Neural progenitor cell (in vitro differentiated cells): ENCODE data around the gene MGST2. TPM values are rescaled to one million over a fixed set of nuclear protein-coding genes. Genes with fewer than 3 reads are reported as not detected.

Experiments
- DNase-seq: peaks from one replicate; pipeline ENCODE4 v3.0.0-alpha.2; 2016; ENCODE audit warnings: low spot score
- H2AFZ ChIP-seq: fragments of 200-600 bp; sonication (generic); replicated peaks from 2 replicates; pipeline ENCODE4 v1.6.1; 2016; ENCODE audit warnings: antibody characterized with exemption
- H3F3A ChIP-seq: fragments of 200-600 bp; sonication (generic); 2 replicates; pipeline ENCODE4 v1.6.1; 2016; ENCODE audit warnings: antibody characterized with exemption, low read depth
- H3K27ac ChIP-seq: fragments of 200-600 bp; sonication (generic); 2 replicates; pipeline ENCODE4 v1.5.1; 2016; ENCODE audit warnings: mild to moderate bottlenecking
- H3K27me3 ChIP-seq: fragments of 200-600 bp; sonication (generic); 2 replicates; pipeline ENCODE4 v1.6.1; 2016; ENCODE audit warnings: mild to moderate bottlenecking, moderate library complexity
- H3K36me3 ChIP-seq: fragments of 200-600 bp; sonication (generic); 2 replicates; pipeline ENCODE4 v1.5.1; 2016
- H3K4me1 ChIP-seq: fragments of 200-600 bp; sonication (generic); 2 replicates; pipeline ENCODE4 v1.6.1; 2016; ENCODE audit warnings: mixed run types
- H3K4me2 ChIP-seq: fragments of 200-600 bp; sonication (generic); 2 replicates; pipeline ENCODE4 v1.6.1; 2016
- H3K4me3 ChIP-seq: fragments of 200-600 bp; sonication (generic); 2 replicates; pipeline ENCODE4 v1.5.1; 2016
- H3K79me2 ChIP-seq: fragments of 200-600 bp; sonication (generic); 2 replicates; pipeline ENCODE4 v1.6.1; 2016; ENCODE audit warnings: low read depth
- H3K9ac ChIP-seq: fragments of 200-600 bp; sonication (generic); 2 replicates; pipeline ENCODE4 v1.6.1; 2016
- H3K9me3 ChIP-seq: fragments of 200-600 bp; sonication (generic); 2 replicates; pipeline ENCODE4 v1.5.1; 2016; ENCODE audit warnings: low read depth
- H4K20me1 ChIP-seq: fragments of 200-600 bp; sonication (generic); 2 replicates; pipeline ENCODE4 v1.6.1; 2016; ENCODE audit warnings: low read depth
- H3K27ac Mint-ChIP-seq: 3 replicates; pipeline ENCODE4 v1.8.0; 2021; ENCODE audit warnings: mixed read lengths
- H3K27me3 Mint-ChIP-seq: 2 replicates; pipeline ENCODE4 v1.8.0; 2022; ENCODE audit warnings: low read depth, mild to moderate bottlenecking, inconsistent platforms, moderate library complexity, mixed read lengths; ENCODE audit not compliant: insufficient read depth
- H3K36me3 Mint-ChIP-seq: 3 replicates; pipeline ENCODE4 v1.8.0; 2021; ENCODE audit warnings: mixed read lengths
- H3K4me1 Mint-ChIP-seq: 3 replicates; pipeline ENCODE4 v1.8.0; 2021; ENCODE audit warnings: mixed read lengths
- H3K4me3 Mint-ChIP-seq: 3 replicates; pipeline ENCODE4 v1.8.0; 2021; ENCODE audit warnings: mild to moderate bottlenecking, moderate library complexity, mixed read lengths
- H3K9me3 Mint-ChIP-seq: 3 replicates; pipeline ENCODE4 v1.8.0; 2020; ENCODE audit warnings: mixed read lengths
- CTCF ChIP-seq: fragments of 200-600 bp; sonication (generic); IDR thresholded peaks from 2 replicates; pipeline ENCODE4 v1.5.1; 2017; ENCODE audit warnings: antibody characterized with exemption, mild to moderate bottlenecking
- EZH2 ChIP-seq: fragments of 200-600 bp; sonication (generic); IDR thresholded peaks from 2 replicates; pipeline ENCODE4 v1.6.1; 2017; ENCODE audit warnings: antibody characterized with exemption, mild to moderate bottlenecking, moderate library complexity
- EZH2phosphoT487 ChIP-seq: fragments of 200-600 bp; sonication (generic); IDR thresholded peaks from 2 replicates; pipeline ENCODE4 v1.6.1; 2017; ENCODE audit warnings: antibody characterized with exemption
- total RNA-seq: library from RNA; depleted of rRNA; stranded (reverse); fragments of >200 nt; gene quantifications from 2 replicates; pipeline ENCODE4 v1.2.3, GENCODE V29; 2015; ENCODE audit warnings: low replicate concordance

The MGST2 gene
- total RNA-seq, 1 donor from 2014 or later, result 4.4 TPM

GRCh38 chr4:139660568-139661043 lies 5.0 kb upstream of the MGST2 start:
- DNase-seq, result no peak
- Histone ChIP-seq H3K9ac (no peak overlapping the region), H3K36me3 (no peaks in the 10 kb centered on the region), H4K20me1 (no peaks in the 10 kb centered on the region), H3K4me1 (peaks cover 24% of the 10 kb centered on the region), H3K4me3 (no peak overlapping the region), H3K4me2 (no peak overlapping the region), H3K79me2 (no peaks in the 10 kb centered on the region), H3K9me3 (no peaks in the 10 kb centered on the region), H3K27me3 (no peaks in the 10 kb centered on the region), H3K27ac (no peak overlapping the region), H2AFZ (no peak overlapping the region), H3F3A (peaks cover 22% of the 10 kb centered on the region)
- no peak overlapping the region for H3K4me3 Mint-ChIP-seq
- no peaks in the 10 kb centered on the region for H3K27me3 Mint-ChIP-seq
- TF ChIP-seq EZH2phosphoT487 (no peak), CTCF (no peak), EZH2 (no peak)
- peaks cover 37% of the 10 kb centered on the region for H3K4me1 Mint-ChIP-seq
- H3K27ac Mint-ChIP-seq, result no peak overlapping the region
- no peaks in the 10 kb centered on the region for H3K9me3 Mint-ChIP-seq
- no peaks in the 10 kb centered on the region for H3K36me3 Mint-ChIP-seq

- Histone ChIP-seq H3F3A (peaks cover 22% of the 10 kb centered on the region), H3K4me2 (no peak overlapping the region), H3K27ac (no peak overlapping the region), H4K20me1 (no peaks in the 10 kb centered on the region), H3K79me2 (no peaks in the 10 kb centered on the region), H3K27me3 (no peaks in the 10 kb centered on the region), H3K4me1 (peaks cover 14% of the 10 kb centered on the region), H3K9ac (no peak overlapping the region), H3K4me3 (no peak overlapping the region), H2AFZ (no peak overlapping the region), H3K9me3 (no peaks in the 10 kb centered on the region), H3K36me3 (no peaks in the 10 kb centered on the region)
- H3K9me3 Mint-ChIP-seq, result no peaks in the 10 kb centered on the region
- H3K4me1 Mint-ChIP-seq, result peaks cover 36% of the 10 kb centered on the region
- H3K36me3 Mint-ChIP-seq, result no peaks in the 10 kb centered on the region
- H3K27me3 Mint-ChIP-seq, result peaks cover 4% of the 10 kb centered on the region
- no peak overlapping the region for H3K27ac Mint-ChIP-seq
- no peak for DNase-seq
- no peak for TF ChIP-seq CTCF
- TF ChIP-seq EZH2phosphoT487, result no peak
- H3K4me3 Mint-ChIP-seq, result no peak overlapping the region
These were observed 2.0 kb upstream of the MGST2 start for GRCh38 chr4:139663561-139664138.

- Histone ChIP-seq H3K9me3 (no peaks in the 10 kb centered on the region), H3K9ac (no peak overlapping the region), H3K4me3 (no peak overlapping the region), H2AFZ (no peak overlapping the region), H3K36me3 (no peaks in the 10 kb centered on the region), H3K27me3 (no peaks in the 10 kb centered on the region), H3F3A (peaks cover 22% of the 10 kb centered on the region), H3K4me2 (no peak overlapping the region), H4K20me1 (no peaks in the 10 kb centered on the region), H3K79me2 (no peaks in the 10 kb centered on the region), H3K27ac (no peak overlapping the region), H3K4me1 (peaks cover 14% of the 10 kb centered on the region)
- no peak overlapping the region for H3K4me3 Mint-ChIP-seq
- no peaks in the 10 kb centered on the region for H3K36me3 Mint-ChIP-seq
- peaks cover 4% of the 10 kb centered on the region for H3K27me3 Mint-ChIP-seq
- no peak for DNase-seq
- no peak overlapping the region for H3K27ac Mint-ChIP-seq
- H3K9me3 Mint-ChIP-seq, result no peaks in the 10 kb centered on the region
- peaks cover 36% of the 10 kb centered on the region for H3K4me1 Mint-ChIP-seq
- TF ChIP-seq CTCF (no peak), EZH2phosphoT487 (no peak), EZH2 (no peak)
These were observed 1.2 kb upstream of the MGST2 start for GRCh38 chr4:139664442-139664841.
